NCI-H1436 treated with DMSO at 0.1 percent for 48 hours (cell line): ENCODE measurements around the gene STARD13.

Experiments
- DNase-seq: peaks from one replicate; lab custom pipeline; 2025; lab: John Stamatoyannopoulos, UW

STARD13 gene

GRCh38 chr13:33147832-33148231 lies 137.7 kb downstream of the STARD13 start:
- no peak for DNase-seq

- DNase-seq: no peak
Measured at GRCh38 chr13:33146843-33147611, 138.5 kb downstream of the STARD13 start.

- no peak for DNase-seq
Measured at GRCh38 chr13:33145667-33146066, 139.9 kb downstream of the STARD13 start.

GRCh38 chr13:33144358-33144784 lies 141.2 kb downstream of the STARD13 start:
- no peak for DNase-seq

- DNase-seq: no peak
Measured at GRCh38 chr13:33139780-33140535, 145.6 kb downstream of the STARD13 start.

- no peak for DNase-seq
Measured at GRCh38 chr13:33139184-33139583, 146.4 kb downstream of the STARD13 start.

- no peak for DNase-seq
Measured at GRCh38 chr13:33138441-33138840, 147.1 kb downstream of the STARD13 start.

- no peak for DNase-seq
Measured at GRCh38 chr13:33137721-33138120, 147.8 kb downstream of the STARD13 start.

GRCh38 chr13:33135097-33135496 lies 150.5 kb downstream of the STARD13 start:
- DNase-seq: no peak

- DNase-seq: no peak
Measured at GRCh38 chr13:33134213-33134612, 151.3 kb downstream of the STARD13 start.

GRCh38 chr13:33132644-33133440 lies 152.7 kb downstream of the STARD13 start:
- DNase-seq: no peak

GRCh38 chr13:33129886-33130285 lies 155.7 kb downstream of the STARD13 start:
- no peak for DNase-seq

GRCh38 chr13:33129094-33129832 lies 156.3 kb downstream of the STARD13 start:
- DNase-seq: no peak

GRCh38 chr13:33128134-33128533 lies 157.4 kb downstream of the STARD13 start:
- no peak for DNase-seq

- DNase-seq: no peak
Measured at GRCh38 chr13:33127009-33127551, 158.5 kb downstream of the STARD13 start.

- DNase-seq: no peak
Measured at GRCh38 chr13:33125821-33126570, 159.6 kb downstream of the STARD13 start.

GRCh38 chr13:33123066-33123859 lies 162.3 kb downstream of the STARD13 start:
- no peak for DNase-seq

- DNase-seq: no peak
Measured at GRCh38 chr13:33119856-33120543, 165.6 kb downstream of the STARD13 start.

GRCh38 chr13:33119022-33119781 lies 166.4 kb downstream of the STARD13 start:
- DNase-seq: no peak
